ENCODE data around the gene RUNX1.

The RUNX1 gene

GRCh38 chr21:35058058-35058457, 9.0 kb upstream of the RUNX1 start:
- no peak for DNase-seq

GRCh38 chr21:35057428-35057827, 8.3 kb upstream of the RUNX1 start:
- DNase-seq: no peak

- no peak for DNase-seq
These were observed 4.4 kb upstream of the RUNX1 start for GRCh38 chr21:35053356-35054096.

GRCh38 chr21:35052801-35053200, 3.7 kb upstream of the RUNX1 start:
- DNase-seq: no peak

GRCh38 chr21:35051287-35051818, 2.3 kb upstream of the RUNX1 start:
- peak; percentile 73 for DNase-seq

GRCh38 chr21:35050348-35051286, 1.5 kb upstream of the RUNX1 start:
- DNase-seq: no peak

GRCh38 chr21:35048183-35048601, 910 bp downstream of the RUNX1 start:
- peak; percentile 49 for DNase-seq

GRCh38 chr21:35046880-35047229, 2.2 kb downstream of the RUNX1 start:
- DNase-seq: no peak

- DNase-seq: no peak
These were observed 2.9 kb downstream of the RUNX1 start for GRCh38 chr21:35046263-35046624.

GRCh38 chr21:35045542-35046262, 3.4 kb downstream of the RUNX1 start:
- DNase-seq: no peak

GRCh38 chr21:35044770-35045541, 4.1 kb downstream of the RUNX1 start:
- DNase-seq: no peak

- no peak for DNase-seq
These were observed 5.0 kb downstream of the RUNX1 start for GRCh38 chr21:35044128-35044527.

GRCh38 chr21:35043549-35043948, 5.6 kb downstream of the RUNX1 start:
- DNase-seq: no peak

GRCh38 chr21:35042836-35043235, 6.3 kb downstream of the RUNX1 start:
- no peak for DNase-seq

- DNase-seq: no peak
These were observed 7.2 kb downstream of the RUNX1 start for GRCh38 chr21:35041881-35042280.

GRCh38 chr21:35041122-35041521, 8.0 kb downstream of the RUNX1 start:
- no peak for DNase-seq

GRCh38 chr21:35039595-35040289, 9.4 kb downstream of the RUNX1 start:
- no peak for DNase-seq

- DNase-seq: no peak
These were observed 10.3 kb downstream of the RUNX1 start for GRCh38 chr21:35038772-35039319.

GRCh38 chr21:35037384-35037765, 11.7 kb downstream of the RUNX1 start:
- DNase-seq: no peak

- no peak for DNase-seq
These were observed 12.4 kb downstream of the RUNX1 start for GRCh38 chr21:35036465-35037383.
